ENCODE data around the gene NHERF2. TPM values are rescaled to one million over a fixed set of nuclear protein-coding genes. Genes with fewer than 3 reads are reported as not detected.

The NHERF2 gene
- total and polyA plus RNA-seq, 2 of the 4 experiments (the other 2 are of a cell fraction), result 18.6 to 77.8 TPM

GRCh38 chr16:2061023-2061422, 34.3 kb downstream of the NHERF2 start:
- H3K79me1 ChIP-seq (ENCODE audit: low read depth in 1 of 2, low read length in 2 of 2), result peaks cover 0 to 10% of the 10 kb centered on the region in 2 experiments; a peak in 1 of 4 replicates
- TF ChIP-seq USF2 (IDR thresholded peaks at IDR 0.05; ENCODE audit: low read depth, low read length) (no peak), CHD1 (IDR thresholded peaks at IDR 0.05; ENCODE audit: low read depth, low read length) (no peak), POLR2A (IDR thresholded peaks at IDR 0.05; ENCODE audit: low read depth, low read length) (no peak), FOS (IDR thresholded peaks at IDR 0.05; ENCODE audit: low read depth, low read length) (no peak), ELK1 (IDR thresholded peaks at IDR 0.05; ENCODE audit: borderline replicate concordance, low read depth, low read length) (no peak), NFE2L2 (IDR thresholded peaks at IDR 0.05; ENCODE audit: low read depth, low read length) (no peak), RAD21 (IDR thresholded peaks at IDR 0.05; ENCODE audit: low read length) (no peak)
- H4K20me1 ChIP-seq (ENCODE audit: insufficient read depth, low read length), result no peaks in the 10 kb centered on the region; the same call in 1 of the 2 replicates
- H2BK20ac ChIP-seq (ENCODE audit: low read depth, low read length), result no peak overlapping the region
- no peak overlapping the region for H3K4me2 ChIP-seq (ENCODE audit: low read depth, low read length)
- H3K9me3 ChIP-seq (ENCODE audit: control insufficient read depth, insufficient read depth, low read length), result no peaks in the 10 kb centered on the region
- ATAC-seq (ENCODE audit: low read depth) (no peak), DNase-seq (no peak)
- no peak overlapping the region for H3K56ac ChIP-seq (ENCODE audit: extremely low read depth, insufficient read depth, low read length)
- no peak overlapping the region for H4K91ac ChIP-seq (ENCODE audit: insufficient read depth, low read depth, low read length)
- in situ Hi-C loops (cut with MboI; ENCODE audit: low sequenced_read_pairs) (no loop called here), intact Hi-C loops (cut with micrococcal nuclease) (no loop called here), dilution Hi-C loops (cut with HindIII; ENCODE audit: low sequenced_read_pairs, unreplicated experiment) (no loop called here)
- H2AK9ac ChIP-seq (replicated peaks; ENCODE audit: low read depth, low read length, poor library complexity), result no peak overlapping the region
- ChIA-PET CTCF (no interaction called here), POLR2A (ENCODE audit: unreplicated experiment) (no interaction called here)
- no peak overlapping the region for H3K4me3 ChIP-seq (ENCODE audit: insufficient read depth, low read depth, low read length)
- H4K8ac ChIP-seq (ENCODE audit: low read depth in 2 of 2, low read length in 2 of 2), result no peak overlapping the region
- no peak overlapping the region for H2BK15ac ChIP-seq (ENCODE audit: low read depth, low read length)
- no peak overlapping the region for H2BK120ac ChIP-seq (ENCODE audit: low read depth, low read length)
- H3K14ac ChIP-seq (replicated peaks; ENCODE audit: low read depth, low read length), result no peak overlapping the region
- 0 out of 2 replicates have a peak, but pooled peaks cover 1% of the 10 kb centered on the region for H3K9me1 ChIP-seq (ENCODE audit: insufficient read depth, low read length)
- H3K9ac ChIP-seq (ENCODE audit: low read depth, low read length), result no peak overlapping the region
- peaks cover 67% of the 10 kb centered on the region for H3K36me3 ChIP-seq (ENCODE audit: control insufficient read depth, insufficient read depth, low read length)
- WGBS, 2 experiments (ENCODE audit: extremely low coverage in 2 of 2, insufficient read length in 1 of 2), result 95% methylated on average over 18 of the region's 18 CpGs; no CpG with 5 or more reads in 1 of the 2 experiments
- no peak overlapping the region for H3K27ac ChIP-seq (ENCODE audit: insufficient read depth, low read length)
- H3K18ac ChIP-seq (ENCODE audit: low read depth, low read length), result no peak overlapping the region
- BruUV-seq (replicated peaks), result no TSS peak
- H3K4ac ChIP-seq (ENCODE audit: low read depth, low read length), result no peak overlapping the region
- H3K27me3 ChIP-seq (ENCODE audit: control insufficient read depth, insufficient read depth, low read length), result no peaks in the 10 kb centered on the region
- H2AFZ ChIP-seq (replicated peaks; ENCODE audit: low read length, poor library complexity), result no peak overlapping the region
- no peak overlapping the region for H4K5ac ChIP-seq (ENCODE audit: low read depth, low read length)
- no peak overlapping the region for H2BK5ac ChIP-seq (ENCODE audit: low read depth, low read length, poor library complexity, severe bottlenecking)
- no peak overlapping the region for H2AK5ac ChIP-seq (ENCODE audit: low read depth, low read length)
- no peak overlapping the region for H3K23ac ChIP-seq (ENCODE audit: low read depth, low read length)
- H3K4me1 ChIP-seq (ENCODE audit: control insufficient read depth, insufficient read depth, low read length), result no peaks in the 10 kb centered on the region
